DMS79 (cell line): Measurements from ENCODE around the gene RNASE3.
"Not testable (repeated sequence)": the region's sequence is repeated elsewhere in the genome, so short reads cannot be mapped to it uniquely, and the experiment has no call there.

Experiments used
- DNase-seq: peaks from one replicate; lab custom pipeline; 2025; lab: John Stamatoyannopoulos, UW

Gene RNASE3

GRCh38 chr14:20919038-20919756 is 28.0 kb downstream of the RNASE3 start:
- DNase-seq: not testable (repeated sequence)

- DNase-seq: not testable (repeated sequence)
These were observed 32.6 kb downstream of the RNASE3 start for GRCh38 chr14:20923766-20924297.

- no peak for DNase-seq
These were observed 43.1 kb downstream of the RNASE3 start for GRCh38 chr14:20934148-20934762.

GRCh38 chr14:20935303-20935984 is 44.3 kb downstream of the RNASE3 start:
- no peak for DNase-seq
